ENCODE results near the gene SYCP2. TPM values are rescaled to one million over a fixed set of nuclear protein-coding genes. Genes with fewer than 3 reads are reported as not detected.

The SYCP2 gene
- total and polyA plus RNA-seq, 2 experiments from 2014 or later: 1.1 to 1.5 TPM

DNA sequence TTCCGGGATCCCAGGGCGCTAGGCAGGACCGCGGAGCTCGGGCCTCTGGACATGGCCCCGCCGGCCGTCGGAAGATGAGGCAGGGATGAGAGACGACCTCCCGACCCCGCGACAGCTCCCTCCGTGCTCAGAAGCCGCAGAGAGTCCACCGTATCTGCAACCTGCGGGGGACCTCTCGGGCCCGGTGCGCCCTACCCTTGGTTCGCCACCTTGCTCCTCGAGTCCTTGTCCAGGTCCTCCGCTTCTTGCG, 6.4 kb upstream of the SYCP2 start:
- peak overlapping the region; percentile 77 for H2AFZ ChIP-seq
- H3K27me3 ChIP-seq: no peaks in the 10 kb centered on the region
- peak overlapping the region; percentile 71 for H3K4me3 ChIP-seq
- no peak for DNase-seq (ENCODE audit: low spot score)
- H3K27ac ChIP-seq: peak overlapping the region; percentile 95
- no peaks in the 10 kb centered on the region for H3K36me3 ChIP-seq (replicated peaks; ENCODE audit: insufficient read depth, low read depth)
- H3K9me3 ChIP-seq (ENCODE audit: low read depth): no peaks in the 10 kb centered on the region
- H4K20me1 ChIP-seq (ENCODE audit: insufficient read depth, poor library complexity, severe bottlenecking): no peaks in the 10 kb centered on the region
- peaks cover 28% of the 10 kb centered on the region for H3K4me1 ChIP-seq (ENCODE audit: insufficient read depth)
- WGBS (ENCODE audit: low lambda C conversion rate, missing lambda C conversion rate): 2% methylated on average over 24 of the region's 24 CpGs
- H3K9me2 ChIP-seq (replicated peaks; ENCODE audit: insufficient read depth): no peaks in the 10 kb centered on the region
- peak overlapping the region; percentile 84 for H3K4me2 ChIP-seq
- TF ChIP-seq CTCF (IDR thresholded peaks at IDR 0.05; ENCODE audit: poor library complexity): no peak
- no peak for TF ChIP-seq EZH2 (IDR thresholded peaks at IDR 0.05; ENCODE audit: borderline replicate concordance)
- TF ChIP-seq EZH2phosphoT487 (IDR thresholded peaks at IDR 0.05; ENCODE audit: low read depth, severe bottlenecking, unreplicated experiment): no peak
- H3K79me2 ChIP-seq: peaks cover 54% of the 10 kb centered on the region

DNA sequence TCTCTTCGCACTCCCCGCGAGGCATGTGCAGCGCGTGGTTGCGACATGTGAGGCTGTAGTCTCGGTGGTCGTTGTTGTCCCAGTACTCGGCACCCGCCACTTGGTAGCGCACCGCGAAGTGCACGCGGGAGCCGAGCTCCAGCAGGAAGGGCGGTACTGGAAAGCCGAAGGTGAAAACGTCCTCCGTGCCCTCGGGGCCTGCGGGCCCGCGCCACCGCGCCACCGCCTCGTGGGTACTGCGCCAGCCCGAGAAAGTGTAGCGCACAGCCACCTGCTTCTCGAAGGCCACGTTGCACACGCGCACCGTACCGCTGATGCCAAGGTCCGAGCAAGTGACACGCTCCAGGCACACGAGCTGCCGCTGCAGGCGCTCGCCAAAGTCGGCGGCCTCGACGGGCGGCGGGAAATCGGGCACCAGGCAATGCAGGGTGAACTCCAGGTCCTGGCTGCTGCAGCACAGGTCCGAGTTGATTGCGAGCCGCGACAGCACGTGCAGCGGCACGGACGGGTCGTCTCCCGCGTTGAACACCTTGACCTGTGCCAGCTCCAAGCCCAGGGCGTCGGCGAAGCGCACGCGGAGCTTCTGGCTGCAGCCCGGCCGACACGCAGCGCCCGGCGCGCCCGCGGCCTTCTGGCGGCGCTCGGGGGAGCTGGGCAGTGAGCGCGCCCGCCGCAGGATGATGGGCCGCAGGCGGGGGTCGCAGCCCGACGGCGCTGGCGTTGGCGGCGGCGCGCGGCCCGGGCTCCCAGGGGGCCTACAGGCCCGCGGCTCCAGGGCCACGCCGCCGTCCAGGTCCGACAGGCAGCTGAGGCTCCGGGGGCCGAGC, 5.8 kb upstream of the SYCP2 start:
- H3K9me3 ChIP-seq (ENCODE audit: low read depth): no peaks in the 10 kb centered on the region
- peak overlapping the region; percentile 84 for H3K4me2 ChIP-seq
- peak overlapping the region; percentile 95 for H3K27ac ChIP-seq
- peaks cover 28% of the 10 kb centered on the region for H3K4me1 ChIP-seq (ENCODE audit: insufficient read depth)
- no peaks in the 10 kb centered on the region for H3K9me2 ChIP-seq (replicated peaks; ENCODE audit: insufficient read depth)
- WGBS (ENCODE audit: low lambda C conversion rate, missing lambda C conversion rate): 62% methylated on average over 76 of the region's 104 CpGs
- H3K79me2 ChIP-seq: peaks cover 54% of the 10 kb centered on the region
- no peaks in the 10 kb centered on the region for H4K20me1 ChIP-seq (ENCODE audit: insufficient read depth, poor library complexity, severe bottlenecking)
- peak; percentile 58 for DNase-seq (ENCODE audit: low spot score)
- H2AFZ ChIP-seq: peak overlapping the region; percentile 77
- TF ChIP-seq EZH2 (IDR thresholded peaks at IDR 0.05; ENCODE audit: borderline replicate concordance) (no peak), CTCF (IDR thresholded peaks at IDR 0.05; ENCODE audit: poor library complexity) (no peak), EZH2phosphoT487 (IDR thresholded peaks at IDR 0.05; ENCODE audit: low read depth, severe bottlenecking, unreplicated experiment) (no peak)
- H3K4me3 ChIP-seq: peak overlapping the region; percentile 71
- no peaks in the 10 kb centered on the region for H3K27me3 ChIP-seq
- H3K36me3 ChIP-seq (replicated peaks; ENCODE audit: insufficient read depth, low read depth): no peaks in the 10 kb centered on the region

DNA sequence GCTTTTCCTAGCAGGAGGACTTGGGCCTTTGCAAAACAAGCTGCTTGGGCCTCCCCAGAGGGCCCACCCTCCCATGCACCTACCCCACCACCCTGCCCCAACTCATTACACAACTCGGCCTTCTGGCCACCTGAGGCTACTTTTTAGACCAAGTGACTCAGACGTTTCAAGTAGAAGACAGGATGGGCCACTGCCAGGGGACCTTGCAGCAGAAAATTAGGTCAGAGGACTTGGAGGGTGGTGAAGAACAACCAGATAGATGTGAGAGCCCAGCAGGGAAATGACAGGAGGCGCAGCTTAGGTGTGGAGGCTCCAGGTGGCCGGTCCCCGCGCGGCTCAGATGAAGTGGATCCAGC, 5.2 kb upstream of the SYCP2 start:
- Histone ChIP-seq H3K9me2 (replicated peaks; ENCODE audit: insufficient read depth) (no peaks in the 10 kb centered on the region), H3K9me3 (ENCODE audit: low read depth) (no peaks in the 10 kb centered on the region), H3K4me1 (ENCODE audit: insufficient read depth) (peaks cover 28% of the 10 kb centered on the region), H3K36me3 (replicated peaks; ENCODE audit: insufficient read depth, low read depth) (no peaks in the 10 kb centered on the region), H4K20me1 (ENCODE audit: insufficient read depth, poor library complexity, severe bottlenecking) (no peaks in the 10 kb centered on the region), H3K79me2 (peaks cover 54% of the 10 kb centered on the region), H2AFZ (no peak overlapping the region), H3K4me2 (peak overlapping the region; percentile 84), H3K4me3 (no peak overlapping the region), H3K27ac (no peak overlapping the region), H3K27me3 (no peaks in the 10 kb centered on the region)
- 92% methylated on average over 7 of the region's 7 CpGs for WGBS (ENCODE audit: low lambda C conversion rate, missing lambda C conversion rate)
- TF ChIP-seq CTCF (IDR thresholded peaks at IDR 0.05; ENCODE audit: poor library complexity) (no peak), EZH2 (IDR thresholded peaks at IDR 0.05; ENCODE audit: borderline replicate concordance) (no peak), EZH2phosphoT487 (IDR thresholded peaks at IDR 0.05; ENCODE audit: low read depth, severe bottlenecking, unreplicated experiment) (no peak)
- DNase-seq (ENCODE audit: low spot score): no peak
